Right lobe of liver (tissue), 4 donors: ENCODE data around the gene EYA2.

Source experiments
- POLR2A ChIP-seq: fragments of 450-650 bp; IDR thresholded peaks from one replicate; pipeline ENCODE4 v1.6.1; 2017; ENCODE audit warnings: antibody characterized with exemption, mild to moderate bottlenecking
- TF ChIP-seq, protein P1 (sequence below), 4 donors: fragments of 200-600 bp in 3 of 4; fragments of 450-650 bp in 1 of 4; IDR thresholded peaks; one replicate each; pipeline versions ENCODE4 v1.5.1 to v1.8.0; 2016 to 2022; ENCODE audit warnings: antibody characterized with exemption in 4 of 4, mild to moderate bottlenecking in 2 of 4
- donor health status: DM: no; HTN: no; CAD: no.
- donor health status: DM: no; HTN: no; CAD: no.
- donor health status: DM: no; HTN: yes; CAD: no.

DNA sequence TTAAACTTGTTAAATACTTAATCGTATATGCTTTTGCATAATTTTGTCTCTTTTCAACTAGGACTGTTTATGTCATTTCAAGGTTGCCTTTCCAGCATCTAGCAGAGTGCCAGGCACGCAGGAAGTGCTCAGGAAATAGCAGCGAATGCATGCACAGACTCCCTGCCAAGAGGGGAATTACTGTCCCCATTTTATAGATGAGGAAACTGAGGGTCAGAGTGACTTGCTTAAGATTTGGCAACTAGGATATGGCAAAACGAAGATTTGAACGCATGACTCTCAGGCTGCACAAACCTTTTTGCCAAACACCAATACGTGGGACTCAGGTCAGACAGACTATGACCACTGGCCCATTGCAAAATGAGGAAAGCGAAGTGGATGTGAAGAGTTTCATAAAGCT, 22.5 kb downstream of the EYA2 start:
- TF ChIP-seq, protein P1, sequence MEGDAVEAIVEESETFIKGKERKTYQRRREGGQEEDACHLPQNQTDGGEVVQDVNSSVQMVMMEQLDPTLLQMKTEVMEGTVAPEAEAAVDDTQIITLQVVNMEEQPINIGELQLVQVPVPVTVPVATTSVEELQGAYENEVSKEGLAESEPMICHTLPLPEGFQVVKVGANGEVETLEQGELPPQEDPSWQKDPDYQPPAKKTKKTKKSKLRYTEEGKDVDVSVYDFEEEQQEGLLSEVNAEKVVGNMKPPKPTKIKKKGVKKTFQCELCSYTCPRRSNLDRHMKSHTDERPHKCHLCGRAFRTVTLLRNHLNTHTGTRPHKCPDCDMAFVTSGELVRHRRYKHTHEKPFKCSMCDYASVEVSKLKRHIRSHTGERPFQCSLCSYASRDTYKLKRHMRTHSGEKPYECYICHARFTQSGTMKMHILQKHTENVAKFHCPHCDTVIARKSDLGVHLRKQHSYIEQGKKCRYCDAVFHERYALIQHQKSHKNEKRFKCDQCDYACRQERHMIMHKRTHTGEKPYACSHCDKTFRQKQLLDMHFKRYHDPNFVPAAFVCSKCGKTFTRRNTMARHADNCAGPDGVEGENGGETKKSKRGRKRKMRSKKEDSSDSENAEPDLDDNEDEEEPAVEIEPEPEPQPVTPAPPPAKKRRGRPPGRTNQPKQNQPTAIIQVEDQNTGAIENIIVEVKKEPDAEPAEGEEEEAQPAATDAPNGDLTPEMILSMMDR (IDR thresholded peaks at IDR 0.05), result no peak
- TF ChIP-seq POLR2A, result no peak
